CD4-positive, alpha-beta T cell (primary cell): ENCODE measurements around the gene FAM120B. TPM values are rescaled to one million over a fixed set of nuclear protein-coding genes. Genes with fewer than 3 reads are reported as not detected.

Experiments
- ATAC-seq: fragments of 200-7000 bp; cut with Tn5 transposase; one replicate; pipeline ENCODE4 v1.10.0; 2022; ENCODE audit warnings: mild to moderate bottlenecking; ENCODE audit not compliant: poor library complexity
- CTCF ChIA-PET: fragments of 350-600 bp; sonication (Branson Sonifier 250); formaldehyde crosslinking; loops from one replicate; lab custom pipeline; 2021; ENCODE audit warnings: antibody characterized with exemption, inconsistent platforms; lab: Charles Lee
- POLR2A ChIA-PET: fragments of 350-600 bp; sonication (Branson Sonifier 250); formaldehyde crosslinking; loops from one replicate; lab custom pipeline; 2021; ENCODE audit warnings: antibody characterized with exemption, inconsistent platforms; lab: Charles Lee
- DNase-seq, 14 experiments: peaks; one replicate each; pipeline ENCODE4 v3.0.0-alpha.2; 2013 to 2020; ENCODE audit warnings: mixed read lengths in 2 of 14
- H3K27ac ChIP-seq, 2 donors: one replicate each; pipeline versions ENCODE4 v1.5.1 to v1.7.0; 2013; ENCODE audit warnings: low read length in 2 of 2, low read depth in 1 of 2, mild to moderate bottlenecking in 1 of 2
- H3K27me3 ChIP-seq, 2 experiments: 1 replicate in 1 of 2; 2 replicates in 1 of 2; pipeline versions ENCODE4 v1.6.1 to v1.7.0; 2013; ENCODE audit warnings: low read length in 2 of 2, control low read depth in 1 of 2, mild to moderate bottlenecking in 1 of 2, moderate library complexity in 1 of 2; ENCODE audit not compliant: insufficient read depth in 2 of 2, control insufficient read depth in 1 of 2
- H3K36me3 ChIP-seq: one replicate; pipeline ENCODE4 v1.6.1; 2013; ENCODE audit warnings: low read length, control low read depth; ENCODE audit not compliant: insufficient read depth
- H3K4me1 ChIP-seq: one replicate; pipeline ENCODE4 v1.6.1; 2013; ENCODE audit warnings: low read length, control low read depth; ENCODE audit not compliant: insufficient read depth
- H3K4me3 ChIP-seq: one replicate; pipeline ENCODE4 v1.5.1; 2013; ENCODE audit warnings: mild to moderate bottlenecking, low read length, moderate library complexity
- H3K9me3 ChIP-seq, 2 experiments: 1 replicate in 1 of 2; 2 replicates in 1 of 2; pipeline versions ENCODE4 v1.6.1 to v1.7.0; 2013; ENCODE audit warnings: low read length in 2 of 2, mild to moderate bottlenecking in 2 of 2, control low read depth in 1 of 2, moderate library complexity in 1 of 2; ENCODE audit not compliant: control insufficient read depth in 1 of 2, insufficient read depth in 1 of 2
- H3K27ac Mint-ChIP-seq: one replicate; pipeline ENCODE4 v1.8.0; 2020; ENCODE audit warnings: mixed read lengths
- H3K27me3 Mint-ChIP-seq: one replicate; pipeline ENCODE4 v1.8.0; 2021; ENCODE audit warnings: mixed read lengths
- H3K36me3 Mint-ChIP-seq: one replicate; pipeline ENCODE4 v1.8.0; 2021; ENCODE audit warnings: low read depth, mixed read lengths
- H3K4me1 Mint-ChIP-seq: one replicate; pipeline ENCODE4 v1.8.0; 2021; ENCODE audit warnings: low read depth, mixed read lengths
- H3K4me3 Mint-ChIP-seq: one replicate; pipeline ENCODE4 v1.8.0; 2020; ENCODE audit warnings: mild to moderate bottlenecking, mixed read lengths
- H3K9me3 Mint-ChIP-seq: one replicate; pipeline ENCODE4 v1.8.0; 2020; ENCODE audit warnings: mixed read lengths
- CTCF ChIP-seq: fragments of 200-600 bp; IDR thresholded peaks from one replicate; pipeline ENCODE4 v1.8.0; 2022; ENCODE audit warnings: antibody characterized with exemption, mild to moderate bottlenecking
- intact Hi-C, 2 experiments: fragments of 100-400 bp; cut with DNase I in 1 of 2; cut with micrococcal nuclease in 1 of 2; formaldehyde crosslinking; loops; one replicate each; pipeline versions ENCODE4 v1.15.1 to v1.9.0; 2023 to 2025; cut with DNase I, micrococcal nuclease
- total RNA-seq, 174 experiments: library from RNA in 2 of 174; stranded (reverse) in 2 of 174; gene quantifications; one replicate each; pipeline ENCODE4 v1.2.3 and lab custom pipeline; 2021 to 2026

Gene FAM120B
- total RNA-seq, 2 experiments from 2014 or later = 24.1 to 26.7 TPM

GRCh38 chr6:170305805-170306323, 694 bp upstream of the FAM120B start:
- Mint-ChIP-seq H3K4me1 (peaks cover 44% of the 10 kb centered on the region), H3K27ac (peak overlapping the region; percentile 71), H3K36me3 (peaks cover 25% of the 10 kb centered on the region), H3K4me3 (peak overlapping the region; percentile 88), H3K27me3 (peaks cover 25% of the 10 kb centered on the region), H3K9me3 (peaks cover 6% of the 10 kb centered on the region)
- Histone ChIP-seq H3K4me1 (peaks cover 35% of the 10 kb centered on the region), H3K9me3 (peaks cover 0 to 4% of the 10 kb centered on the region in 2 experiments), H3K4me3 (peak overlapping the region; percentile 91), H3K27me3 (peaks cover 0 to under 1% of the 10 kb centered on the region in 2 experiments), H3K36me3 (peaks cover 7% of the 10 kb centered on the region), H3K27ac (no peak overlapping the region)
- TF ChIP-seq CTCF = no peak
- intact Hi-C loops = loop anchor here (2.0 to 5.0 kb wide), 7 partner anchors 34 to 1094 kb away; partner anchors contain the start of genes C6orf120 (in 1 of the 2), DYNLT2 (in 1 of the 2), ERMARD (in 1 of the 2) and PDCD2 (in 1 of the 2)
- DNase-seq (peak in 1 of 14 experiments; percentile 28), ATAC-seq (no peak)
- ChIA-PET CTCF (interaction anchor here (1.2 kb wide), 1 partner anchor 11 kb away, joined by 4 read pairs; no protein-coding TSS in a partner anchor), POLR2A (interaction anchor here (1.2 to 6.1 kb wide), 4 partner anchors 8 to 34 kb away, joined by 3 to 37 read pairs (median 13); partner anchors contain the start of gene DLL1)

- CTCF ChIA-PET = interaction anchor here (1.2 kb wide), 1 partner anchor 12 kb away, joined by 4 read pairs; no protein-coding TSS in a partner anchor
Observed at GRCh38 chr6:170307080-170307545, 555 bp downstream of the FAM120B start.

More at GRCh38 chr6:170307080-170307545, 555 bp downstream of the FAM120B start:
- H3K27me3 ChIP-seq = no peaks in the 10 kb centered on the region
- POLR2A ChIA-PET = interaction anchor here (0.7 to 6.1 kb wide), 8 partner anchors 9 to 277 kb away, joined by 3 to 37 read pairs (median 4); partner anchors contain the start of genes DLL1, PDCD2 and PSMB1
- peaks cover 11% of the 10 kb centered on the region for H3K36me3 ChIP-seq
- ATAC-seq (no peak), DNase-seq (no peak)
- peak overlapping the region; percentile 76 to 80 for H3K27ac ChIP-seq
- H3K27ac Mint-ChIP-seq = peak overlapping the region; percentile 87
- no peaks in the 10 kb centered on the region for H3K9me3 Mint-ChIP-seq
- no peaks in the 10 kb centered on the region for H3K9me3 ChIP-seq
- peaks cover 32% of the 10 kb centered on the region for H3K36me3 Mint-ChIP-seq
- intact Hi-C loops = loop anchor here (5.0 kb wide), 6 partner anchors 35 to 1095 kb away; partner anchors contain the start of genes C6orf120 (in 1 of the 2), DYNLT2 (in 1 of the 2), ERMARD (in 1 of the 2) and PDCD2 (in 1 of the 2)
- H3K4me1 ChIP-seq = peaks cover 38% of the 10 kb centered on the region
- no peak for TF ChIP-seq CTCF
- peak overlapping the region; percentile 93 for H3K4me3 Mint-ChIP-seq
- H3K27me3 Mint-ChIP-seq = peaks cover 16% of the 10 kb centered on the region
- peak overlapping the region; percentile 91 for H3K4me3 ChIP-seq
- H3K4me1 Mint-ChIP-seq = peaks cover 55% of the 10 kb centered on the region
